ENCODE data around the gene SLC25A22.

Gene SLC25A22

DNA sequence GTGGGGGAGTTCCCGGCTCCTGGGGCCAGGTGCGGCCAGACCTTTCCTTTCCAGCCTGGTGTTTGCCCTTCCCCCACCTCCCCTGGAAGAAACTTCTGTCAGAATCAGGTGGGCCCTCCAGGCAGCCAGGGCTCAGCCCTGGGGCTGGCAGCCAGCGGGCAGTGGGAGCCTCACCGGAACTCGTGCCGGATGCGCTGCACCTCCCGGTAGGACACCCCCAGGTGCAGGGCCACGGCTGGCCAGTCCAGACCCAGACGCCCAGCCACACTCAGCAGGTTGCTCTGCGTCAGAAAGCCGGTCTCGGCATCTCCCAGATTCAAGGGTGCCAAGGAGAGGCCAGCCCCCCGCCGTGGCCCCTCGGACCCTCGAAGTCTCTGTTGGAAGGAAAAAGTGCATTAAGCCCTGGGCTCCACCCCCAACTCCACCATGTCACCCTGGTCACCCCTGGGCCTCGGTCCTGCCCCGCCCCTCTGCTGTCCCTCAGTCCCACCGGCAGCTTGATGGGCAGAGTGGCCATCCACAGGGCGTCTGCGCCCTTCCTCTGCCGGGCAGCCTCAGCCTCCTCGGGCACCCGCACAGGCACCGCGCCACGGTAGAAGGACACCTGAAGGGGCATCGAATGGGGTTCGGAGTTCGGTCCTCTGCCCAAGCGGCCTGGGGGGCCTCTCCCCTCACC, 1.7 kb upstream of the SLC25A22 start:
- Histone ChIP-seq H3K9ac (ENCODE audit: low read length) (no peak overlapping the region), H3K79me2 (ENCODE audit: low read length) (peaks cover 28% of the 10 kb centered on the region), H3K4me3 (ENCODE audit: low read length) (no peak overlapping the region), H3K4me2 (ENCODE audit: low read length) (no peak overlapping the region), H3K36me3 (replicated peaks; ENCODE audit: low read depth, low read length) (no peaks in the 10 kb centered on the region), H3K27ac (ENCODE audit: low read length) (no peak overlapping the region), H3K27me3 (ENCODE audit: low read depth, low read length) (no peaks in the 10 kb centered on the region), H2AFZ (ENCODE audit: low read depth, low read length) (no peak overlapping the region), H4K20me1 (ENCODE audit: insufficient read depth, low read length) (peaks cover 4% of the 10 kb centered on the region; the same call in 1 of the 2 replicates), H3K9me3 (ENCODE audit: insufficient read depth, low read length) (no peaks in the 10 kb centered on the region), H3K4me1 (ENCODE audit: low read length) (peaks cover 20% of the 10 kb centered on the region)
- TF ChIP-seq EZH2phosphoT487 (IDR thresholded peaks at IDR 0.05; ENCODE audit: low read depth) = no peak
- TF ChIP-seq, protein P1, sequence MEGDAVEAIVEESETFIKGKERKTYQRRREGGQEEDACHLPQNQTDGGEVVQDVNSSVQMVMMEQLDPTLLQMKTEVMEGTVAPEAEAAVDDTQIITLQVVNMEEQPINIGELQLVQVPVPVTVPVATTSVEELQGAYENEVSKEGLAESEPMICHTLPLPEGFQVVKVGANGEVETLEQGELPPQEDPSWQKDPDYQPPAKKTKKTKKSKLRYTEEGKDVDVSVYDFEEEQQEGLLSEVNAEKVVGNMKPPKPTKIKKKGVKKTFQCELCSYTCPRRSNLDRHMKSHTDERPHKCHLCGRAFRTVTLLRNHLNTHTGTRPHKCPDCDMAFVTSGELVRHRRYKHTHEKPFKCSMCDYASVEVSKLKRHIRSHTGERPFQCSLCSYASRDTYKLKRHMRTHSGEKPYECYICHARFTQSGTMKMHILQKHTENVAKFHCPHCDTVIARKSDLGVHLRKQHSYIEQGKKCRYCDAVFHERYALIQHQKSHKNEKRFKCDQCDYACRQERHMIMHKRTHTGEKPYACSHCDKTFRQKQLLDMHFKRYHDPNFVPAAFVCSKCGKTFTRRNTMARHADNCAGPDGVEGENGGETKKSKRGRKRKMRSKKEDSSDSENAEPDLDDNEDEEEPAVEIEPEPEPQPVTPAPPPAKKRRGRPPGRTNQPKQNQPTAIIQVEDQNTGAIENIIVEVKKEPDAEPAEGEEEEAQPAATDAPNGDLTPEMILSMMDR (IDR thresholded peaks at IDR 0.05; ENCODE audit: low read depth, low read length) = no peak

DNA sequence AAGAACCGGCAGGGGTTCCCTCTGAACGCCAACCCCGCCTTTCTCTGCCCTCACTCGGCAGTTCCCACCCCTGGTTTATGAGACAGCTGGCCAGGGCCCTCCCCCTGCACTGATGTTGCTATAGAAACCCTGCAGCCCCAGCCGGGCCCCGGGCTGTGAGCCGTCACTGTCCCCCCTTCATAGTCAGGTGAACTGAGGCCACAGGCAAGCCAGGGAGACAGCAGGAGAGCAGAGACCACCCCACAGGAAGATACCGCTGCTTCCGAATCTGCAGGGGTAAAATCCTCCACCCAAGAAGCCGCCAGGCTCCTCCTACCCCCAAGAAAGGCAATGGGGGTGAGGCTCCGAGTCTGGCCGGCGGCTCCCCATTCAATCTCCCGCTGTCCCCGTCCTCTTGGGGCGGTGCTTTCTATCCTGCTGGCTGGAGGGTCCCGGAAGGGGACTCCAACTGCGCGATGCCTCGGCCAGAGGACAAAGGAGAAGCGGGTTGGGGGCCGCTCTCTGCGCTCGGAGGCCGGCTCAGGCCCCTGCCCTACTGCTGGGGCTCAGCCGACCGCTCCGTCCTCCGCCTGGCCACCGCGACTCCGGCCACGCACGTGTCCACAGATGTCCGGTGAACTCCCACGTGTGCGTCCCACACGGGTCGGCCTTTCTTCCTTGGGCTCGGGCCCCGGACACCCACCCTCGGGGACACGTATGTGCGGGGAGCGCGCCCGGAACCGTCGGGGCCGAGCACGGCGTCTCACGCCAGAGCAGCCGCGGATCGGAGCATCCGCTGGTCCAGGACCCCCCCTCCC, 587 bp downstream of the SLC25A22 start:
- peak overlapping the region; percentile 92 for H3K4me3 ChIP-seq (ENCODE audit: low read length)
- H3K27me3 ChIP-seq (ENCODE audit: low read depth, low read length) = no peaks in the 10 kb centered on the region
- H3K4me1 ChIP-seq (ENCODE audit: low read length) = peaks cover 14% of the 10 kb centered on the region
- peaks cover 4% of the 10 kb centered on the region; the same call in 1 of the 2 replicates for H4K20me1 ChIP-seq (ENCODE audit: insufficient read depth, low read length)
- TF ChIP-seq EZH2phosphoT487 (IDR thresholded peaks at IDR 0.05; ENCODE audit: low read depth) = no peak
- TF ChIP-seq, protein P1 (IDR thresholded peaks at IDR 0.05; ENCODE audit: low read depth, low read length) = no peak
- H3K36me3 ChIP-seq (replicated peaks; ENCODE audit: low read depth, low read length) = no peaks in the 10 kb centered on the region
- peaks cover 34% of the 10 kb centered on the region for H3K79me2 ChIP-seq (ENCODE audit: low read length)
- H3K27ac ChIP-seq (ENCODE audit: low read length) = peak overlapping the region; percentile 78
- H3K4me2 ChIP-seq (ENCODE audit: low read length) = peak overlapping the region; percentile 98
- H3K9me3 ChIP-seq (ENCODE audit: insufficient read depth, low read length) = no peaks in the 10 kb centered on the region
- peak overlapping the region; percentile 58; the same call in 1 of the 2 replicates for H2AFZ ChIP-seq (ENCODE audit: low read depth, low read length)
- peak overlapping the region; percentile 90 for H3K9ac ChIP-seq (ENCODE audit: low read length)

DNA sequence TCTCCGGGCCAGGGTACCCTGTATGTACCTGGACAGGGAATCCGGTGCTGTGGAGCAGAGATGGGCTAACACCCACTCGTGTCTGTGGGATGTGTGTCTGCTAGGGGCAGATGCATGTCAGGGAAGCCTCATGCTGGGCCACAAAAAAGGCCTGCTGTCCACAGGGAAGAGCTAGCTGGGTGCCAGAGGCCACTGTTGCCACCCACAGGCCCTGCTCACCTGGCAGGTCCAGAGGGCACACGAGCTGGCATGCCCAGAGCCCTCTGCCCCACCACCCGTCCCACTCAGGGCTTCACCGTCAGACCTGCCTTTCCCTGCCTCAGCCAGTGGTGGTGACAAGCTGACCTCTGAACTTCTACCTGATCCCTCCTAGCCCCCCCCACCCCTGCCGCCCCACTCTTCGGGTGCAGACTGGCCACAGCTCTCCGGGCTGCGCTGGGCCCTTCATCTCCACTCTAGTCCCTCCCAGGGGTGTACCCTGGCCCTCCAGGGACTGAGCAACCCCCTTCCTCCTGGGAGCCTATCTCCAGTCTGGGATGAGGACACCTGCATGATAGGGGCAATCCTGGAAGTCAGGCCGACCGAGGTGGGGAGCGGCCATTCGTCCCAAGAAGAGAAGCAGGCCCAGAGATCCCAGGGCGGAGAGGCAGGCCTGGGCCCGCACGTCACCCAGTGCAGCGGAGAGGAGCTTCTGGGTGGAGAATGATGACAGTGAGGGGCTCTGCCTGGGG, 1.4 kb downstream of the SLC25A22 start:
- H3K9me3 ChIP-seq (ENCODE audit: insufficient read depth, low read length) = no peaks in the 10 kb centered on the region
- H2AFZ ChIP-seq (ENCODE audit: low read depth, low read length) = no peak overlapping the region
- TF ChIP-seq, protein P1 (IDR thresholded peaks at IDR 0.05; ENCODE audit: low read depth, low read length) = no peak
- no peak for TF ChIP-seq EZH2phosphoT487 (IDR thresholded peaks at IDR 0.05; ENCODE audit: low read depth)
- peaks cover 3% of the 10 kb centered on the region for H3K36me3 ChIP-seq (replicated peaks; ENCODE audit: low read depth, low read length)
- peak overlapping the region; percentile 92 for H3K4me3 ChIP-seq (ENCODE audit: low read length)
- peak overlapping the region; percentile 78 for H3K27ac ChIP-seq (ENCODE audit: low read length)
- H3K79me2 ChIP-seq (ENCODE audit: low read length) = peaks cover 34% of the 10 kb centered on the region
- peaks cover 14% of the 10 kb centered on the region for H3K4me1 ChIP-seq (ENCODE audit: low read length)
- peak overlapping the region; percentile 90 for H3K9ac ChIP-seq (ENCODE audit: low read length)
- H4K20me1 ChIP-seq (ENCODE audit: insufficient read depth, low read length) = peaks cover 4% of the 10 kb centered on the region; the same call in 1 of the 2 replicates
- peak overlapping the region; percentile 98 for H3K4me2 ChIP-seq (ENCODE audit: low read length)
- no peaks in the 10 kb centered on the region for H3K27me3 ChIP-seq (ENCODE audit: low read depth, low read length)

All from OCI-LY3 (cell line).